Adrenal gland (tissue), 12 donors: ENCODE measurements around the gene ZBTB32. TPM values are rescaled to one million over a fixed set of nuclear protein-coding genes. Genes with fewer than 3 reads are reported as not detected.
A peak's percentile ranks its signal among the peaks of the same experiment; 100 is the strongest.

ENCODE experiments used
- DNase-seq, 7 donors: peaks; one replicate each; pipeline ENCODE4 v3.0.0-alpha.2; 2019 to 2020
- H3K27ac ChIP-seq, 5 donors: fragments of 200-600 bp; sonication (generic) in 4 of 5; 1 replicate in 3 of 5; 2 replicates in 2 of 5; pipeline versions ENCODE4 v1.5.1 to v1.8.0; 2016 to 2020; ENCODE audit warnings: mild to moderate bottlenecking in 1 of 5
- H3K27me3 ChIP-seq: fragments of 200-600 bp; 2 replicates; pipeline ENCODE4 v1.8.0; 2021
- H3K36me3 ChIP-seq, 2 donors: fragments of 200-600 bp; replicated peaks in 1 of 2; 1 replicate in 1 of 2; 2 replicates in 1 of 2; pipeline versions ENCODE4 v1.5.1 to v1.8.0; 2018 to 2022
- H3K4me1 ChIP-seq, 2 donors: fragments of 200-600 bp; replicated peaks in 1 of 2; 1 replicate in 1 of 2; 2 replicates in 1 of 2; pipeline versions ENCODE4 v1.5.1 to v1.8.0; 2018 to 2021
- H3K4me3 ChIP-seq, 4 donors: fragments of 200-600 bp; sonication (generic) in 3 of 4; one replicate each; pipeline ENCODE4 v1.5.1; 2016 to 2018
- H3K9me3 ChIP-seq, 3 donors: fragments of 200-600 bp; sonication (generic) in 1 of 3; replicated peaks in 1 of 3; 1 replicate in 2 of 3; 2 replicates in 1 of 3; pipeline versions ENCODE4 v1.5.1 to v1.8.0; 2016 to 2021
- CTCF ChIP-seq, 6 experiments: fragments of 450-650 bp in 4 of 6; fragments of 200-600 bp in 2 of 6; sonication (generic) in 1 of 6; IDR thresholded peaks; 1 replicate in 5 of 6; 2 replicates in 1 of 6; pipeline versions ENCODE4 v1.5.1 to v1.8.0; 2016 to 2021; ENCODE audit warnings: antibody characterized with exemption in 6 of 6, mild to moderate bottlenecking in 2 of 6, moderate library complexity in 1 of 6
- POLR2A ChIP-seq, 2 donors: fragments of 450-650 bp; IDR thresholded peaks; one replicate each; pipeline ENCODE4 v1.6.1; 2017; ENCODE audit warnings: antibody characterized with exemption in 2 of 2, mild to moderate bottlenecking in 2 of 2, moderate library complexity in 1 of 2
- WGBS, 4 donors: extraction: QIAGEN DNeasy Blood & Tissue Kit in 2 of 4; methylation state at CpG; one replicate each; pipeline versions ENCODE4 v1.1.5 to v1.1.7; 2013 to 2017; 5-methylcytosine and 5-hydroxymethylcytosine counted together
- intact Hi-C, 2 donors: fragments of 100-400 bp; cut with DNase I; formaldehyde crosslinking; loops; one replicate each; pipeline versions ENCODE4 v1.14.1 to v1.15.0; 2022 to 2023
- polyA plus RNA-seq, 3 donors: library from polyadenylated mRNA; stranded (reverse); fragments of 200-250 nt in 2 of 3; fragments of 350-450 nt in 1 of 3; fragmentation: Illumina TruSeq in 1 of 3; extraction: RNeasy Lipid Tissue Mini Kit (QIAGEN cat#74804) in 1 of 3; gene quantifications; one replicate each; pipeline ENCODE4 v1.2.3, GENCODE V29; 2013 to 2014
- total RNA-seq, 9 donors: library from RNA; depleted of rRNA in 4 of 9; stranded (reverse); fragments of >200 nt in 4 of 9; fragments of 120-200 nt in 1 of 9; fragmentation: NEBNext Ultra II Directional in 1 of 9; extraction: Animal tissue kit (Norgen Biotek cat#: 25700) in 1 of 9; gene quantifications; one replicate each; pipeline versions ENCODE4 v1.1.0 to v1.2.4, GENCODE V29; 2013 to 2023
- donor health status: healthy with polysubstance abuse.
- donor health status: Bipolar disorder and iron deficiency.
- donor health status: DM: yes; HTN: yes; CAD: no.
- donor health status: DM: no; HTN: no; CAD: no.
- donor health status: DM: no; HTN: no; CAD: no.
- donor health status: DM: yes; HTN: yes; CAD: no.

Gene ZBTB32
- total and polyA plus RNA-seq, 12 donors: 0.27 to 0.40 (median 0.38) TPM; not detected in 9

- Histone ChIP-seq H3K4me3 (no peak overlapping the region), H3K27me3 (no peaks in the 10 kb centered on the region), H3K4me1 (peaks cover 7 to 9% of the 10 kb centered on the region in 2 donors), H3K27ac (peak overlapping the region in 3 of 5 donors; percentile 40 to 91 (median 87)), H3K9me3 (no peaks in the 10 kb centered on the region), H3K36me3 (peaks cover 0 to 93% of the 10 kb centered on the region in 2 donors)
- TF ChIP-seq CTCF (IDR thresholded peaks at IDR 0.05) (no peak), POLR2A (IDR thresholded peaks at IDR 0.05) (no peak)
- WGBS, 4 donors: 84 to 100% (median 87%) methylated on average over 1 to 25 of the region's 25 CpGs
- DNase-seq: no peak
- intact Hi-C loops: no loop called here
Measured at GRCh38 chr19:35732540-35733179, 28.3 kb downstream of the ZBTB32 start.

DNA sequence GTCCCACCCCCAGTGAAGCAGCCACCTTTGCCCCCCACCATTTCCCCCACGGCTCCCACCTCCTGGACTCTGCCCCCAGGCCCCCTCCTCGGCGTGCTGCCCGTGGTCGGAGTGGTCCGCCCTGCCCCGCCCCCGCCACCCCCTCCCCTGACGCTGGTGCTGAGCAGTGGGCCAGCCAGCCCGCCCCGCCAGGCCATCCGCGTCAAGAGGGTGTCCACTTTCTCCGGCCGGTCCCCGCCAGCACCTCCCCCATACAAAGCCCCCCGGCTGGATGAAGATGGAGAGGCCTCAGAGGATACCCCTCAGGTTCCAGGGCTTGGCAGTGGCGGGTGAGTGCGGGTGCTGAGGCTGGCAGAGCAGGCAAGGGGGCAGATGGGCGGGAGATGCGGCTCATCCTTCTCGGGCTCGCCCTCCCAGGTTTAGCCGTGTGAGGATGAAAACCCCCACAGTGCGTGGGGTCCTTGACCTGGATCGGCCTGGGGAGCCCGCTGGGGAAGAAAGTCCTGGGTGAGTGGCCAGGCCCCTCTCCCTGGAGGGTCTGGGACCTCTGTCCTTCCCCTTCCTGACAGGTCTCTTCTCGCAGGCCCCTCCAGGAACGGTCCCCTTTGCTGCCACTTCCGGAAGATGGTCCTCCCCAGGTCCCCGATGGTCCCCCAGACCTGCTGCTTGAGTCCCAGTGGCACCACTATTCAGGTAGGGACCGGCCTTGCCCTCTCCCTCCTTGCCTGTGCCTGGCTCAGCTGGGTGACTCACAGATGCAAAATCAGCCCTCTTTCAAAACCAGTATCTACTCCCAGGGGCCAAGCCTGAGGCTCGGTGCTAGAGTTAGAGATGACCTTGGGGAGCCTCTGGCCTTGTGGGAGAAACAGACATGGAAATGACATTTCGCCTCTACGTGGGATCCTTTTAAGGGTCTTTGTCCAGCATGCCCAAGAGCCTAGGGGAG, 29.1 kb downstream of the ZBTB32 start:
- no peaks in the 10 kb centered on the region for H3K27me3 ChIP-seq
- intact Hi-C loops: no loop called here
- H3K27ac ChIP-seq: peak overlapping the region; percentile 39 to 91 (median 73)
- TF ChIP-seq POLR2A (IDR thresholded peaks at IDR 0.05) (no peak), CTCF (IDR thresholded peaks at IDR 0.05) (no peak)
- H3K36me3 ChIP-seq: peaks cover 0 to 93% of the 10 kb centered on the region in 2 donors
- no peak overlapping the region for H3K4me3 ChIP-seq
- H3K9me3 ChIP-seq: no peaks in the 10 kb centered on the region
- DNase-seq: peak in 6 of 7 donors; percentile 77 to 85 (median 82)
- H3K4me1 ChIP-seq: peaks cover 7 to 9% of the 10 kb centered on the region in 2 donors
- 62 to 77% (median 70%) methylated on average over 13 to 35 of the region's 35 CpGs for WGBS, 4 donors

- Histone ChIP-seq H3K4me1 (peaks cover 7 to 10% of the 10 kb centered on the region in 2 donors), H3K4me3 (no peak overlapping the region), H3K9me3 (no peaks in the 10 kb centered on the region), H3K36me3 (peaks cover 0 to 93% of the 10 kb centered on the region in 2 donors), H3K27me3 (no peaks in the 10 kb centered on the region), H3K27ac (peak overlapping the region; percentile 39 to 91 (median 73))
- TF ChIP-seq CTCF (IDR thresholded peaks at IDR 0.05): no peak
- no peak for TF ChIP-seq POLR2A (IDR thresholded peaks at IDR 0.05)
- peak in 1 of 7 donors; percentile 41 for DNase-seq
- intact Hi-C loops: no loop called here
- WGBS, 4 donors: 79 to 83% (median 82%) methylated on average over 8 of the region's 8 CpGs
Measured at GRCh38 chr19:35734273-35734672, 29.9 kb downstream of the ZBTB32 start.

DNA sequence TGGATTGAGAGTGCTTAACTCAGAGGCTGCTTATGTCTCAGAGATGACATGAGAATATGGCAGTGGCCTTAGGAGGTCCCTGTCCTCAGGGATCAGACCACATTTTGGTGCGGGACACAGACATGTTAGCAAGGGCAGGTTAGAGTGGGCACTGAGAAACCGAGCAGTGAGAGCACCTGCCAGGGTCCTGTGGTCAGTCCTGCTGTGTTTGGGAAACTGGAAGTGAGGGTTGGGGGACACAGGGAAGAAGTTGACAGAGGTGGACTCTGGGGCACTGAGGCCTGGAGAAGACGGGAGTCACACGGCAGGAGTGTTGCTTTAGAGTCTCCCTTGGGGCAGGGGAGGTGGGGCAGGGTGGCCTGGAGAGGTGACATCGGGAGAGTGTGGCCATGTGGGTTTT, 30.5 kb downstream of the ZBTB32 start:
- intact Hi-C loops: no loop called here
- 88 to 93% (median 89%) methylated on average over 5 of the region's 5 CpGs for WGBS, 4 donors
- no peak overlapping the region for H3K4me3 ChIP-seq
- no peaks in the 10 kb centered on the region for H3K9me3 ChIP-seq
- peaks cover 12 to 16% of the 10 kb centered on the region in 2 donors for H3K4me1 ChIP-seq
- DNase-seq: no peak
- H3K36me3 ChIP-seq: peaks cover 0 to 87% of the 10 kb centered on the region in 2 donors
- TF ChIP-seq CTCF (IDR thresholded peaks at IDR 0.05) (no peak), POLR2A (IDR thresholded peaks at IDR 0.05) (no peak)
- H3K27me3 ChIP-seq: no peaks in the 10 kb centered on the region
- peak overlapping the region in 1 of 5 donors; percentile 91 for H3K27ac ChIP-seq
